K562 (cell line): ENCODE measurements around the gene SPEG. TPM values are rescaled to one million over a fixed set of nuclear protein-coding genes. Genes with fewer than 3 reads are reported as not detected.
A peak's percentile ranks its signal among the peaks of the same experiment; 100 is the strongest.

Experiments
- ETV5 ChIP-seq: sonication (generic); formaldehyde crosslinking; IDR thresholded peaks from 2 replicates; pipeline ENCODE4 v1.4.0; 2020; ENCODE audit warnings: low read depth, mild to moderate bottlenecking, missing genetic modification reagents
- FOXM1 ChIP-seq, 2 experiments: fragments of 450-650 bp in 1 of 2; sonication (generic) in 1 of 2; formaldehyde crosslinking in 1 of 2; IDR thresholded peaks; 2 replicates each; pipeline versions ENCODE4 v1.6.1 to v1.9.0; 2017 to 2022; ENCODE audit warnings: low read depth in 2 of 2, mild to moderate bottlenecking in 2 of 2, missing genetic modification reagents in 1 of 2, moderate library complexity in 1 of 2
- GATAD2A ChIP-seq: fragments of 450-650 bp; IDR thresholded peaks from 2 replicates; pipeline ENCODE4 v1.6.1; 2017
- MAZ ChIP-seq, 2 experiments: fragments of 450-650 bp in 1 of 2; sonication (generic) in 1 of 2; formaldehyde crosslinking; IDR thresholded peaks in 1 of 2; conservative IDR thresholded peaks in 1 of 2; 2 replicates each; pipeline versions ENCODE4 v1.4.0 to v1.5.0; 2020; ENCODE audit warnings: mild to moderate bottlenecking in 1 of 2, missing genetic modification reagents in 1 of 2
- MCM3 ChIP-seq: fragments of 450-650 bp; IDR thresholded peaks from 2 replicates; pipeline ENCODE4 v1.6.1; 2016
- NR4A1 ChIP-seq, 2 experiments: fragments of 250-450 bp in 1 of 2; fragments of 450-650 bp in 1 of 2; sonication (Bioruptor Pico) in 1 of 2; IDR thresholded peaks; 2 replicates each; pipeline versions ENCODE4 v1.4.0 to v1.6.1; 2016 to 2020; ENCODE audit warnings: mild to moderate bottlenecking in 2 of 2, missing compliant biosample characterization in 1 of 2, missing genetic modification characterization in 1 of 2, moderate library complexity in 1 of 2
- POLR2AphosphoS2 ChIP-seq: IDR thresholded peaks from 2 replicates; pipeline ENCODE4 v1.6.1; 2012; ENCODE audit warnings: low read length, improper control_type of control experiment
- SRF ChIP-seq, 2 experiments: fragments of 250-450, 450-650 bp in 1 of 2; sonication (Bioruptor Pico) in 1 of 2; sonication (generic) in 1 of 2; formaldehyde crosslinking; IDR thresholded peaks; 2 replicates each; pipeline versions ENCODE4 v1.5.0 to v1.5.1; 2020 to 2022; ENCODE audit warnings: mild to moderate bottlenecking in 1 of 2, missing genetic modification reagents in 1 of 2
- ZNF444 ChIP-seq: fragments of 250-450 bp; sonication (Bioruptor Pico); IDR thresholded peaks from 2 replicates; pipeline ENCODE4 v1.4.0; 2020; ENCODE audit warnings: mild to moderate bottlenecking, moderate library complexity
- ZNF695 ChIP-seq: fragments of 450-650 bp; formaldehyde crosslinking; IDR thresholded peaks from 2 replicates; pipeline ENCODE4 v1.4.0; 2020; ENCODE audit warnings: mild to moderate bottlenecking, moderate library complexity
- polyA plus RNA-seq, 8 experiments: library from polyadenylated mRNA; depleted of rRNA in 4 of 8; stranded (reverse) in 5 of 8; unstranded in 3 of 8; fragments of >200 nt; fragmentation: Nextera tagmentation in 2 of 8; fragmentation: Illumina TruSeq in 1 of 8; extraction: Ambion mirVana in 2 of 8; extraction: Trizol in 1 of 8; gene quantifications; 2 replicates each; pipeline versions ENCODE4 v1.2.1 to v1.2.3, GENCODE V29; 2011 to 2014; ENCODE audit warnings: inconsistent platforms in 1 of 8, missing spikeins in 1 of 8
- total RNA-seq, 7 experiments: library from RNA; depleted of rRNA in 6 of 7; stranded (reverse); fragments of >200 nt in 6 of 7; fragmentation: Illumina TruSeq in 2 of 7; extraction: Trizol in 2 of 7; gene quantifications; 2 replicates each; pipeline versions ENCODE4 v1.2.1 to v1.2.3, GENCODE V29; 2011 to 2021; ENCODE audit warnings: low replicate concordance in 1 of 7
- TF ChIP-seq, protein P1 (sequence below), 2 experiments: fragments of 450-650 bp in 1 of 2; sonication (generic) in 1 of 2; formaldehyde crosslinking in 1 of 2; IDR thresholded peaks; 2 replicates each; pipeline versions ENCODE4 v1.7.1 to v1.9.0; 2016 to 2022; ENCODE audit warnings: inconsistent platforms in 1 of 2, mild to moderate bottlenecking in 1 of 2, missing genetic modification reagents in 1 of 2
- TF ChIP-seq, protein P2 (sequence below), 2 experiments: IDR thresholded peaks; 2 replicates each; pipeline ENCODE4 v1.6.1; 2011; ENCODE audit warnings: borderline replicate concordance in 1 of 2, control low read depth in 1 of 2, low read depth in 1 of 2, low read length in 1 of 2, mild to moderate bottlenecking in 1 of 2, mixed read lengths in 1 of 2, moderate library complexity in 1 of 2; ENCODE audit not compliant: insufficient read depth in 1 of 2, insufficient read length in 1 of 2, poor library complexity in 1 of 2, severe bottlenecking in 1 of 2; ENCODE audit errors: extremely low read depth in 1 of 2
- TF ChIP-seq, protein P3 (sequence below), 2 experiments: fragments of 200-800 bp in 1 of 2; sonication (Bioruptor generic) in 1 of 2; sonication (generic) in 1 of 2; formaldehyde crosslinking in 1 of 2; IDR thresholded peaks in 1 of 2; conservative IDR thresholded peaks in 1 of 2; 2 replicates each; pipeline versions ENCODE4 v1.5.0 to v1.6.1; 2016 to 2020; ENCODE audit warnings: missing compliant biosample characterization in 1 of 2, missing genetic modification characterization in 1 of 2, missing genetic modification reagents in 1 of 2

Gene SPEG
- total and polyA plus RNA-seq, 9 of the 15 experiments (the other 6 are each of a cell fraction or from before 2014, with no cell fraction given) = 0.49 to 8.7 (median 3.0) TPM

DNA sequence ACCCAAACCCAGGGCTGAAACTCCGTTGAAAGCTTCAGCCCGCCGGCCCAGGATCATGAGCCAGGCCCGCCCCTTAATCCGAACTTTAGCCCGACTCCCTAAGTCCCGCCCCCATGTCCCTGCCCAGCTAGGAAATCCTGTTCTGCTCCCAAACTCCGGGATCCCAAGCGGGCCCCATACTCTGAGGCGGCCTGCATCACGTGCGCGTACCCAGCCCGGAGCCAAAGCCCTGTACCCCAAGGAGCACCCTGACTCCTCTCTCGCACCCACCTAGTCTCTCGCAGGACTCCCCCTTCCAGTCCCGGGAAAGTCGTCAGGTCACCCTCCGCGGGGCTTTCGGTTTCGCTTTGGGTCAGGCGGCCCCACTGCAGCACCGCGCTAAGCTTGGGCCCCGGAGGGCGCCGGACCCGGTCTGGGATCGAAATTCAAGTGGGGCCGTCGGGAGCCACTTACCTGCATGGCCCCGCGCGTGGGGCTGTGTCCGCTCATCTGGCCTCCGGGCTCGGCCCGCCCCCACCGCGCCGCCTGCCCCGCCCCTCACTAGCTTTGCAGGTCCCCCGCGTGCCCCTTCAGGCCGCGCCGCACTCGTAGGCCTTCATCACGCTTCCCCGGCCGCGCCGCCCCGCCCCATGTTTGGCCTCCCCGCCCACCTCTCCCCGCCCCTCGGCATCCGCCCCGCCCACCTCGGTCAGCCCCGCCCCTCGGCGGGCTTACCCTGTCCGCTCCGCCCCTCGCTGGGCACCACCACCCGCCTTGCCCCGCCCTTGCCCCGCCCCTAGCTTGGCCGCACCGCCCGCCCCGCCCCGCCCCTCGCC lies 47.1 kb upstream of the SPEG start, which contains the start of gene DNPEP (continued):
- TF ChIP-seq, protein P1, sequence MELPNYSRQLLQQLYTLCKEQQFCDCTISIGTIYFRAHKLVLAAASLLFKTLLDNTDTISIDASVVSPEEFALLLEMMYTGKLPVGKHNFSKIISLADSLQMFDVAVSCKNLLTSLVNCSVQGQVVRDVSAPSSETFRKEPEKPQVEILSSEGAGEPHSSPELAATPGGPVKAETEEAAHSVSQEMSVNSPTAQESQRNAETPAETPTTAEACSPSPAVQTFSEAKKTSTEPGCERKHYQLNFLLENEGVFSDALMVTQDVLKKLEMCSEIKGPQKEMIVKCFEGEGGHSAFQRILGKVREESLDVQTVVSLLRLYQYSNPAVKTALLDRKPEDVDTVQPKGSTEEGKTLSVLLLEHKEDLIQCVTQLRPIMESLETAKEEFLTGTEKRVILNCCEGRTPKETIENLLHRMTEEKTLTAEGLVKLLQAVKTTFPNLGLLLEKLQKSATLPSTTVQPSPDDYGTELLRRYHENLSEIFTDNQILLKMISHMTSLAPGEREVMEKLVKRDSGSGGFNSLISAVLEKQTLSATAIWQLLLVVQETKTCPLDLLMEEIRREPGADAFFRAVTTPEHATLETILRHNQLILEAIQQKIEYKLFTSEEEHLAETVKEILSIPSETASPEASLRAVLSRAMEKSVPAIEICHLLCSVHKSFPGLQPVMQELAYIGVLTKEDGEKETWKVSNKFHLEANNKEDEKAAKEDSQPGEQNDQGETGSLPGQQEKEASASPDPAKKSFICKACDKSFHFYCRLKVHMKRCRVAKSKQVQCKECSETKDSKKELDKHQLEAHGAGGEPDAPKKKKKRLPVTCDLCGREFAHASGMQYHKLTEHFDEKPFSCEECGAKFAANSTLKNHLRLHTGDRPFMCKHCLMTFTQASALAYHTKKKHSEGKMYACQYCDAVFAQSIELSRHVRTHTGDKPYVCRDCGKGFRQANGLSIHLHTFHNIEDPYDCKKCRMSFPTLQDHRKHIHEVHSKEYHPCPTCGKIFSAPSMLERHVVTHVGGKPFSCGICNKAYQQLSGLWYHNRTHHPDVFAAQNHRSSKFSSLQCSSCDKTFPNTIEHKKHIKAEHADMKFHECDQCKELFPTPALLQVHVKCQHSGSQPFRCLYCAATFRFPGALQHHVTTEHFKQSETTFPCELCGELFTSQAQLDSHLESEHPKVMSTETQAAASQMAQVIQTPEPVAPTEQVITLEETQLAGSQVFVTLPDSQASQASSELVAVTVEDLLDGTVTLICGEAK (IDR thresholded peaks at IDR 0.05) = no peak
- TF ChIP-seq, protein P1 (CRISPR knock-in tag; IDR thresholded peaks at IDR 0.05) = no peak
- TF ChIP-seq NR4A1 (CRISPR knock-in tag; IDR thresholded peaks at IDR 0.05) = no peak
- TF ChIP-seq NR4A1 (tag; IDR thresholded peaks at IDR 0.05) = no peak
- no peak for TF ChIP-seq POLR2AphosphoS2
- TF ChIP-seq, protein P2, sequence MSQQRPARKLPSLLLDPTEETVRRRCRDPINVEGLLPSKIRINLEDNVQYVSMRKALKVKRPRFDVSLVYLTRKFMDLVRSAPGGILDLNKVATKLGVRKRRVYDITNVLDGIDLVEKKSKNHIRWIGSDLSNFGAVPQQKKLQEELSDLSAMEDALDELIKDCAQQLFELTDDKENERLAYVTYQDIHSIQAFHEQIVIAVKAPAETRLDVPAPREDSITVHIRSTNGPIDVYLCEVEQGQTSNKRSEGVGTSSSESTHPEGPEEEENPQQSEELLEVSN (IDR thresholded peaks at IDR 0.05; ENCODE audit: borderline replicate concordance in 1 of 2, extremely low read depth in 1 of 2, insufficient read depth in 1 of 2, insufficient read length in 1 of 2, low read depth in 1 of 2, low read length in 1 of 2, poor library complexity in 1 of 2, severe bottlenecking in 1 of 2) = peak in 1 of 2 experiments; percentile 44
- no peak for TF ChIP-seq ZNF695
- TF ChIP-seq ETV5 = no peak
- TF ChIP-seq SRF (CRISPR knock-in tag; IDR thresholded peaks at IDR 0.05) = 0 out of 4 replicates have a peak, but pooled peaks of 1 of the 2 experiments have one; percentile 20
- TF ChIP-seq, protein P3, sequence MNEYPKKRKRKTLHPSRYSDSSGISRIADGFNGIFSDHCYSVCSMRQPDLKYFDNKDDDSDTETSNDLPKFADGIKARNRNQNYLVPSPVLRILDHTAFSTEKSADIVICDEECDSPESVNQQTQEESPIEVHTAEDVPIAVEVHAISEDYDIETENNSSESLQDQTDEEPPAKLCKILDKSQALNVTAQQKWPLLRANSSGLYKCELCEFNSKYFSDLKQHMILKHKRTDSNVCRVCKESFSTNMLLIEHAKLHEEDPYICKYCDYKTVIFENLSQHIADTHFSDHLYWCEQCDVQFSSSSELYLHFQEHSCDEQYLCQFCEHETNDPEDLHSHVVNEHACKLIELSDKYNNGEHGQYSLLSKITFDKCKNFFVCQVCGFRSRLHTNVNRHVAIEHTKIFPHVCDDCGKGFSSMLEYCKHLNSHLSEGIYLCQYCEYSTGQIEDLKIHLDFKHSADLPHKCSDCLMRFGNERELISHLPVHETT (CRISPR knock-in tag; conservative IDR thresholded peaks at IDR 0.05 in 1 of 2, IDR thresholded peaks at IDR 0.05 in 1 of 2) = no peak
- TF ChIP-seq ZNF444 (CRISPR knock-in tag) = no peak
- peak; percentile 83 for TF ChIP-seq FOXM1 (IDR thresholded peaks at IDR 0.05; ENCODE audit: low read depth)
- TF ChIP-seq FOXM1 (CRISPR knock-in tag; IDR thresholded peaks at IDR 0.05; ENCODE audit: low read depth) = no peak
- TF ChIP-seq MCM3 = no peak
- peak in 1 of 2 experiments; percentile 85; a peak in 3 of 4 replicates for TF ChIP-seq MAZ (CRISPR knock-in tag; conservative IDR thresholded peaks at IDR 0.05 in 1 of 2, IDR thresholded peaks at IDR 0.05 in 1 of 2)
- no peak for TF ChIP-seq GATAD2A
